Kidney tubule cell (primary cell): ENCODE data around the gene SLC22A31.

Experiments used
- DNase-seq: peaks from one replicate; pipeline ENCODE4 v3.0.0-alpha.2; 2018; ENCODE audit warnings: low spot score

The SLC22A31 gene

GRCh38 chr16:89164847-89165680 lies 35.3 kb downstream of the SLC22A31 start:
- DNase-seq: no peak

- DNase-seq: no peak
These were observed 35.9 kb downstream of the SLC22A31 start for GRCh38 chr16:89164436-89164835.

GRCh38 chr16:89163297-89163696 lies 37.0 kb downstream of the SLC22A31 start:
- DNase-seq: no peak

DNA sequence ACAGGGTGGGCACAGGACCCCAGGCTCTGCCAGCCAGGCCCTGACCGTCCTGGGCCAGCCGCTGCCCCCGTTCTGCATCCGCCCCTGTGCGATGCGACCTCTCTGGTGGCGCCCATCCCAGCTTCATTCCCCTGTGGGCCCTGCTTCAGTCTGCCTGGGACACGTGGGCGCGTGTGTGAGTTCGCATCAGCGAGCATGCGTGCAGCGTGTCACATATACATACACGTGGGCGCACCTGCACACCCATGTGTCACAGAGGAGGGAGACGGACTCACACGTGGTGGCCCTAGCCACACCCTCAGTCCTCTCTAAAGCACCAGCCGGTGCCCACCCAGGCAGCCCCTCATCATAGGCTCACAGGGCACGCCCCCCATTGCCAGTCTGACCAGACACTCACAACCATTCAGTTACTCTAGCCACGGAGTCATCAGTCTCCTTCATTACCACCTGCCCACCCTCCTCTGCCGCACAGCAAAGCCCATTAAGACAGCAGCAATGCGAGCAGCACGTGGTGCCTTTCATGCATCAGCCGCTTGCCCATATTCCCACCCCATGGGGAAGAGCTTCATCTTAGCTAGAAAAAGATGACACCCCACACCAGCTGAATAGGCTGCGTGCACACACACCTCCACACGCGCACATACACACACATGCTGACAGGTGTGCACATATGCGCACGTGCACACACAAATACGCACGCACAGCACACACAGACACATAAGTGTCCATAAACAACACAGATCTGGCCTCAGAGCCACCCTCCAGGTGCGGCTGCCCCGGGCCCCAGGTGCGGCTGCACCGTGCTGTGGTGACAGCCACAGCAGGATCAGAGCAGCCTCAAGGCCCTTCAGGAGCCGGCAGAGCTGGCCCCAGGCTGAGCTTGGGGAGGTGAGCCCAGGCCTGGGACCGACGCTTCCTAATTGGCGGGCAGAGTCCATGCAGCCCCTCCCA lies 38.3 kb downstream of the SLC22A31 start:
- DNase-seq: no peak

DNA sequence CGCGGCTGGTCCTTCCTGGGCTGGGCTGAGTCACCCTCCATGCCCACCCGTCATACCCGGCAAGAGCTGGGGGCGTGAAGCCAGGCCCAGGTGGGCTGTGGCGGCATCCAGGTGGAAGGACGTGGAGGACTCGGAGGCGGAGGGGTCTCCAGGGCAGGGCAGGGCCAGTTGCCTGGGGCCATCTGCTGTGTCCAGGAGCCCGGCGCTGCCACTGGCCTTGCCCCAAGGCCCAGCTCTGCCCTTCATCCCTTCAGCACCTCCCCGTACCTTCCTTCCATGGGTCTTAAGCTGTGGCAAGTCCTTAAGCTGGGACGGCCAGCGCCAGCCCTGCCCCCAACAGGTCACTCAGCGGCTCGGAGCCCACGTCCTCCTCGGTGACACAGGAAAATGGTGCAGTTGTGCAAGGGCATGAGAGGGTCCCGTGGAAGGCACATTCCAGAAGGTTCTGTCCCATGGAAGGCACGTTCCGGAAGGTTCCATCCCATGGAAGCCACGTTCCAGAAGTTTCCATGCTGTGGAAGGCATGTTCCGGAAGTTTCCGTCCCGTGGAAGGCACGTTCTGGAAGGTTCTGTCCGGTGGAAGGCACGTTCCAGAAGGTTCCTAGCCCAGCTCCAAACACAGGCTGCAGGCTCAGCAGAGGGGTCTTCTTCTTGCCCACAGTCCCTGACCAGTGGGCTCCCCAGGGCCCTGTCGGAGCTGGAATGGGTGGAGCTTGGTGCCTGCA lies 39.2 kb downstream of the SLC22A31 start:
- DNase-seq: no peak

DNA sequence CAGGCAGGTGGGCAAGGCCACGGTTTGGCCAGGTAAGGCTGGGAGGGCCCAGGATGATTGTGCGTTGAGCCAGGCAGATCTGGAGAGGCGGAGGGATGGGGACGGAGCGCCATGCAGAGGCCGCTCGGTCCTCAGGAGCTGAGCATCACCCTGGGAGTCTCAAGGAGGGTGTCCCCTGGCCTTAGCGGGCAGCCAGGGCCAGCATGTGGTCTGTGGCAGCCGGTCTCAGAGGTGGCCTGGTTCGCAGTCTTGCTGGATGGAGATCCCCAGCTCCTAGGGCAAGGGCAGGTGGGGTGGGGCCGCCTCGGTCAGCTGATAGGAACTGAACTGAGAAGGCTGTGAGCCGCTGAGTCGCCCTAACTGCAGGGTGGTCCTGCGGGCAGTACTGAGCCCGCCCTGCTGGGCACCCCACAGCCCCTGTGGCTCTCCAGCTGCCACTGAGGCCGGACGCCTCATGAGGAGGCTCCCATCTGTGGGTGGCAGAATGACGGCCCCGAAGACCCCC lies 40.4 kb downstream of the SLC22A31 start:
- DNase-seq: no peak

DNA sequence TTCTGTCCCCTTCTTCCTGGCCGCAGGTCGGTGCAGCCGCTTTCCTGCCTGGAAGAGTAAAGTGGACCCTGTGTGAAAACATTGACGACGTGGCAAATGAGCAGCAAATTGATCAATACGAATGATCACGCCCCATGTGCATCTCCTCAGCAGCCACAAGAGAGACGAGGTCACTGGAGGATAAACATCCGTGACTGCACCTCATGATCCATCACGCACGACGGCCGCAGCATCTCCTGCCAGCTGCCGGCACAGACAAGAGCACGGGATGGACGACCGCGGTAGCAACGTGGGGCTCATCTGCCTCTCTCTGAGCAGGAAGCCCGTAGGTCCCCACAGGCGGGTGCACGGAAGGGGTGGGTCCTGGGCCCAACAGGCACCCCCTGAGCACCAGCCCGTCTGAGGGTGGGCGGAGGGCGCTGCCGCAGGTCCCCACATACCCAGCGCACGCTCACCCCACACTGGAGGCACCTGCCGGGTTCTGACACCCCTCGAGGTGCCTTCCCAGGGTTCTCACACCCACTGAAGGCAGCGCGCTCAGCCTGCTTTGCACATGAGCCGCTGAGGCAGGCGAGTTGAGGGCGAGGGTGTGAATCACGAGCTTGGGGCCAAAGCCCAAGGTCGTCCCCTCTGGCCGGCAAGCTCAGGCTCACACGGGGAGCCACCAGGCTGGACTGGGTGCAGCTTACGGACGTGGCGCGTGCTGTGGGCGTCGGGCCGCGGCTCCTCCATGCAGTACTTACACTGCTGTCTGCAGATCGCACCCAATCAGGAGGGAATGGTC lies 41.1 kb downstream of the SLC22A31 start:
- DNase-seq: no peak

DNA sequence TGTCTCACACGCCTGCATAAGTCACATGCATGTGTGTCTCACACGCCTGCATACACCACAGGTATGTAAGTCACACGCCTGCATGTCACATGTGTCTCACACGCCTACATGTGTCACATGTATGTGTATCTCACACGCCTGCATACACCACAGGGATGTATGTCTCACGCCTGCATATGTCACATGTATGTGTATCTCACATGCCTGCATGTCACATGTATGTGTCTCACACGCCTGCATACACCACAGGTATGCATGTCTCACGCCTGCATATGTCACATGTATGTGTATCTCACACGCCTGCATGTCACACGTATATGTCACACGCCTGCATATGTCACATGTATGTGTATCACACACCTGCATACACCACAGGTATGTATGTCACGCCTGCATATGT lies 42.6 kb downstream of the SLC22A31 start:
- DNase-seq: no peak

DNA sequence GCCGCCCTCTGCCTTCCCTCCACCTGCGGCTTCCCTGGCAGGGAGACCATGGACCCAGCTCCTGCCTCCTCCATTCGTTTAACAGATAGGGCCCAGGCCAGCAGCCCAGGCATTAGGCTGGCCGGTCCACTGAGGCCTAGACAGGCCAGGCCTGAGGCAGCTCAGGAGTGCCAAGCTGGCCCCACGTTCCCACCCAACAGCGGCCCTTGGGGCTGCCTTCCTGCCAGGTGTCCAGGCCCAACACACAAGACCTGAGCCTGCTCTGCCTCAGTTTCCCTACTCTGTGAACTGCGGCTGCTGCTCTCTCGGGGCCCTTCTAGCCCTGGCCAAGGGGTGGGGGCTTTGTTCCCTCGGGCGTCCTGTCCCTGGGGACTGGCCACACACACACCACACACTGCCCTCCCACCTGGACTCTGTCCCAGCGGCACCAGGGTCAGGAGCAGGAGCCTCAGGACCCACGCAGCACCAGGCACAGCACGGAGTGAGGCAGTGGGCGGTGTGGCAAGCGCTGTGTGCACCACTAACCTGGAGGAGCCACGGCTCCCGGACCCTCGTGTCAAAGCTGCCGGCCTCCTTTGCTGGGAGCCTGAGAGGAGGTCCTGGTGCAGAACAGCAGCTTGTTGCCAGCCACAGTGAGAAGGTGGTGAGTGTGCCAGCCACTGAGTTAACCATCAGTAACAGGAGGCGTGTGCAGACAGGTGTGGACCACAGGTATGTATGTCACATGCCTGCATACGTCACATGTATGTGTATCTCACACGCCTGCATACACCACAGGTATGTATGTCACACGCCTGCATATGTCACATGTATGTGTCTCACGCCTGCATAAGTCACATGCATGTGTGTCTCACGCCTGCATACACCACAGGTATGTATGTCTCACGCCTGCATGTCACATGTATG lies 43.3 kb downstream of the SLC22A31 start:
- DNase-seq: no peak

DNA sequence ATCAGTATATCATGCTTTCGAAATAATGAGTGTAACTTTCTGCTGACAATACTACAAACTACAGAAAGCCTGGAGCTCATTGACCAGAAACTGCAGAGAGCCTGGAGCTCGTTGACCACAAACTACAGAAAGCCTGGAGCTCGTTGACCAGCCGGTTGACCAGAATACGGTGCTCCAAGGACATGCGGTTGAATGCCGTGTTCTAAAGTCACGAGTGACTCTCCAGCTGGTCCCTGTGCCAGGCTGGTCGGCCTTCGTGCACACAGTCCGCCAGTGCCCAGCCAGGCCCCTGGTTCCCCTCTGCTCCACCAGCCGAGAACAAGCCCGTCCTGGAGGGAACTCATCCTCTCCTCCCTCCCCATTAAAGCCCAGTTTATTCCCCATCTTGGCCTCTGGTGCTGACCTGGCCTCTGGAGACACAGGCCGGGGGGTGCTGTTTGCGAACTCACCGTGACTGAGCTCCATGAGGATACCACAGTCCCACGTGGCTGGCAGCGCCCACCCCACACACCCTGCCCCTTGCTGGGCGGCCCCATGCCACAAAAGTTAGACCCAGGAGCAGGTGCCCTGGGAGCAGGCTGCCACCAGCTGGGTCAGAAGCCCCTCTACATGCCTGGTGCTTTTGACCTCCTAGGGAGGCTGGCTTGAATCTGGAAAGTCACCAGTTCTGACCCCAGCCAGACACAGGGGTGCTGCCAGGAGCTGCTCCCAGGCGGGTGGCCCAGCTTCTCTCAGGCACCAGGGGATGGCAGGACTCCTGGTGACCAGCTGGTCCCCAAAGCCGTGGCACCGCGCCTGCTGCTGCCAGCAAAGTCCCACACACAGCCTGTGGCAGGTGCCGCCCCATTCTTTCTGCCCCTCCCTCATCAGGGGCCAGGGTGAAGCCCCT lies 44.2 kb downstream of the SLC22A31 start:
- no peak for DNase-seq

DNA sequence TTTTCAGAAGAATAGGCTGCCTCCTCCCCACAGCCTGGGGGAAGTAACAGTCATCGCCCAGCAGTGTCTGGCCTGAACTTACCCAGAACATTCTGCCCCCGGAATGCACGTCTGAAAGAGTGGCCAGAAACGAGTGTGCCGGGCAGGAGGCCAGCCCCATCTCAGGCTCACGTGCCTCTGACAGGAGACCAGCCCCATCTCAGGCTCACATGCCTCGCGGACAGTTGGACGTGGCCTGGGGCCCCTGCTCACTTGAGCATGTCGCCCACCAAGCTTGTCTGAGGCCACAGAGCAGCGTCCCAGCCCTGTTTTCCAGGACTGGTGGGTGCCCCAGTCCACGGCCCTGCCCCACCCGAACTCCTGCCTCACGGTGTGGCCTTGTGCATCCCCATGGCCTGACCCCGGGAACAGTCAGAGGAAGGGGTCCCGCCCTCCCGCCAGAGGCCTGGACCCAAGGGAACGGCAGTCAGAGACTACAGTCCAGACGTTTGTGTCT lies 45.1 kb downstream of the SLC22A31 start:
- peak; percentile 52 for DNase-seq

GRCh38 chr16:89154390-89155183 lies 45.8 kb downstream of the SLC22A31 start:
- DNase-seq: no peak

- no peak for DNase-seq
These were observed 46.5 kb downstream of the SLC22A31 start for GRCh38 chr16:89153848-89154271.

DNA sequence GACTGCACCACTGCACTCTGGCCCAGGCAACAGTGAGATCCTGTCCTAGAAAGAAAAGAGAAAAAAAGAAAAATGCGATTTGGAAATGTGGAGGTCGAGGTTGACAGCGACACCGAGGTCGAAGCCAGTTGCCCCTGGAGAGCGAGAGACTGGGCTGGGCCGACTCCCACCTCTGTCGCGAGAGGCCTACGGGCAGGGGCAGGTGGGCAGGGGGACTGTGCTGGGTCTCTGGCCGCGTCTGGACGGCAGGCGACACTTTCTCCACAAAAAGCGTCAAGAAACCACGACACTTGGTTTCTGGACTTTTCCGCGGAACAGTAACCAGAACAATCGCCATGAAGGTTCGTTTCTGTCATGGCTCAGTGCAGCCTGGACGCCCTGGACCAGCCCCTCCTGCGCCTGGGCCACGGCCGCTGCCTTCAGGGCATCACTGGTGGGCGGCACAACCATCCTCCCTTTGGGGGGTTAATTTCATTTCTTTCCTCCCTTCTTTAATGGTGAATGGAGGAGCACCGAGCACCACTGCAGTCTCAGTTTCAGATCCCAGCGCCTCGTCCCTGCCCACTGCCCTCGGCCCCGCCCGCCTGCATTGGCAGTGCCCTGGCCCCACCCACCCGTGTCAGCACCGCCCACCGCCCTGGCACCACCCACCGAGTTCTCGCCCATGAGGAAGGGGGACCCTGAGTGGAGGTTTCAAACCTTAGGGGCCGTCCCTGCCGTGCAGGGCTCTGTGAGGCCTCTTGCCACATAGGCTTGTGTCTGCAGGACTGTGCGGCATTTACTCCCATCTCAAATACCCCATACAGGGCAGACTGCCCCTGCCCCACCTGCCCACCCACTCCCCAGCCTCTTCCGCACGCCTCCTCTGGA lies 47.3 kb downstream of the SLC22A31 start:
- no peak for DNase-seq

DNA sequence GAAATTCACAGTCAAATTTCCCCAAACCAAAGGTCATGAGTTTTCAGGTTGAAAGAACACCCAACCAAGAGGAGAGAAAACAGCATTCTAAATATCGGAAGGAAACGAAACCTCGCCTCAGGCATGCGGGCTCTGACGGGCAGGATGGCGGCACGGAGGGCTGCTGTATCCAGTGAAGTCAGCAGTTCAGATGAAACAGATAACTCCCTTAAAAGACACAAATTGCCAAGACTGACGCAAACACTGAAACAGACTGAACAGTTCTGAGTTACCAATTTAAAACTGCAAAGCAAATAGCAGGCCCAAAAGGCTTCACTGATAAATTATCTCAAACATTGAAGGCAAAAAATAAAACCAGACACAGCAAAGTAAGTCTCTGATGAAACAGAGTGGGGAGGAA lies 49.4 kb downstream of the SLC22A31 start:
- no peak for DNase-seq

DNA sequence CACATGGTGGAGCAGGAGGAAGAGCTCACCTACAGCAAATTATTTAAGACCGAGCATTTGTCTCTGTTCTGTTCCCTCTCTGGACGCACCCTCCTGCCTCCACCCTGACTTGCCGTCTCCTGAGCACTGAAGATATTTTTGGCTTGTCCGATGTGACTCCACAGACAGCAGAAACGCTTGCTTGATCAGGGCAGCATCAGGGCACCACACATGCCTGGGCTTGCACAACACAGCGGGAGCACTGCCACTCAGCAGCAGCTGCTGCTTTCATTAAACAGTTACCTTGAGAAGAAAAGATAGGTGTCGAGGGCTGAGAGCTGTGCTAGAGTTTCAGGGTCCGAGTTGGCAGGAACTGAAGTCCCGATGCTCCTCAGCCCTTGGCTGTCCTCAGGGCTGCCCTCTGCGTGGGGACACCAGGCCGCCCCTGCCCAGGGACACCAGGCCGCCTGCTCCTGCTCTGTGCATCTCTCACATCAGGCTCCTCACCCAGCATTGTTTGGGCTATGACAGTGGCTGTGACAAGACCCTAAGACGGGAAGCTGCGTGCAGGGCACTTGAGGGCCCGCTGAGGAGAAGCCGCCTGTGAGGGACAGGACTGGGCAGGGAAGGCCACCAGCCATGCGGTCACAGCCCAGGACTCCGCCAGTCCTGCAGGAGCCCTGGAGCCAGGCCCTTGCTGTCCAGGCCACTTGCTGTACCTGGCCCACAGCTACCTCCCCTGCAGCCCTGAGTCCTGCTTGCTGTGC lies 50.1 kb downstream of the SLC22A31 start:
- no peak for DNase-seq
